ENCODE results near the gene NDUFS6.
"Not testable (repeated sequence)": the region's sequence is repeated elsewhere in the genome, so short reads cannot be mapped to it uniquely, and the experiment has no call there.

NDUFS6 gene

GRCh38 chr5:1798589-1798988 is 2.6 kb upstream of the NDUFS6 start:
- H3K9me3 ChIP-seq (ENCODE audit: control insufficient read depth, low read length); H3K27ac ChIP-seq (ENCODE audit: insufficient read depth, low read depth, low read length, poor library complexity, severe bottlenecking); H3K4me1 ChIP-seq (ENCODE audit: control insufficient read depth, insufficient read depth, low read length); H3K27me3 ChIP-seq (ENCODE audit: control insufficient read depth, insufficient read depth, low read length, poor library complexity, severe bottlenecking): not testable (repeated sequence)
- WGBS, 2 experiments: 91% methylated on average over 16 of the region's 16 CpGs
- peaks cover 21% of the 10 kb centered on the region for H3K36me3 ChIP-seq (ENCODE audit: control insufficient read depth, insufficient read depth, low read length)
- H3K4me3 ChIP-seq (ENCODE audit: insufficient read depth, low read depth, low read length): peak overlapping the region; percentile 93

DNA sequence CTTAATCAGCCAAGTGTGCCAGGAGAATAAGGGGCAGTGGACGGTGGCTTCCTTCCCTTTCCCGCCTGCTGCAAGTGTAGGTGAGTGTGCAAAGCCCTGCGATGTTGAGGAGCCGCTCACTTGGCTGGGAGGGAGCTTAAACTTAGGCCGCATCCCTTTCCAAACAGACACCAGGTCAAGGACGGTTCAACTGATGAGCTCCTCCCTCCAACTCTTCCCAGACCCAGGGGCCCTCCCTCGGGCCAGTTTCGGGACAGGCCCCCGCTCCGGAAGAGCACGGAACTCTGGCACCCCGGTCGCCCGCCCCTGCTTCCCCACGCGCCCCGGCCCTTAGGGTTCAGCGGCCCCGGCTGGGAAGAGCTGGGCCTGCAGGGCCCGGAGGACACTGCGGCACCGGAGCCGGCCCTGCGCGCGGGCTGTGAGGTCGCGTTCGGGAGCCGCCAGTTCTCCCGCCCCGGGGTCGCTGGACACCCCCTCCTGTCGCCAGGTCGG is 2.1 kb upstream of the NDUFS6 start:
- Histone ChIP-seq H3K4me1 (ENCODE audit: control insufficient read depth, insufficient read depth, low read length) (peaks cover 9% of the 10 kb centered on the region), H3K27ac (ENCODE audit: insufficient read depth, low read depth, low read length, poor library complexity, severe bottlenecking) (no peak overlapping the region), H3K4me3 (ENCODE audit: insufficient read depth, low read depth, low read length) (peak overlapping the region; percentile 93), H3K9me3 (ENCODE audit: control insufficient read depth, low read length) (no peaks in the 10 kb centered on the region), H3K27me3 (ENCODE audit: control insufficient read depth, insufficient read depth, low read length, poor library complexity, severe bottlenecking) (no peaks in the 10 kb centered on the region), H3K36me3 (ENCODE audit: control insufficient read depth, insufficient read depth, low read length) (peaks cover 26% of the 10 kb centered on the region)
- 1 to 2% methylated on average over 35 of the region's 35 CpGs for WGBS, 2 experiments

DNA sequence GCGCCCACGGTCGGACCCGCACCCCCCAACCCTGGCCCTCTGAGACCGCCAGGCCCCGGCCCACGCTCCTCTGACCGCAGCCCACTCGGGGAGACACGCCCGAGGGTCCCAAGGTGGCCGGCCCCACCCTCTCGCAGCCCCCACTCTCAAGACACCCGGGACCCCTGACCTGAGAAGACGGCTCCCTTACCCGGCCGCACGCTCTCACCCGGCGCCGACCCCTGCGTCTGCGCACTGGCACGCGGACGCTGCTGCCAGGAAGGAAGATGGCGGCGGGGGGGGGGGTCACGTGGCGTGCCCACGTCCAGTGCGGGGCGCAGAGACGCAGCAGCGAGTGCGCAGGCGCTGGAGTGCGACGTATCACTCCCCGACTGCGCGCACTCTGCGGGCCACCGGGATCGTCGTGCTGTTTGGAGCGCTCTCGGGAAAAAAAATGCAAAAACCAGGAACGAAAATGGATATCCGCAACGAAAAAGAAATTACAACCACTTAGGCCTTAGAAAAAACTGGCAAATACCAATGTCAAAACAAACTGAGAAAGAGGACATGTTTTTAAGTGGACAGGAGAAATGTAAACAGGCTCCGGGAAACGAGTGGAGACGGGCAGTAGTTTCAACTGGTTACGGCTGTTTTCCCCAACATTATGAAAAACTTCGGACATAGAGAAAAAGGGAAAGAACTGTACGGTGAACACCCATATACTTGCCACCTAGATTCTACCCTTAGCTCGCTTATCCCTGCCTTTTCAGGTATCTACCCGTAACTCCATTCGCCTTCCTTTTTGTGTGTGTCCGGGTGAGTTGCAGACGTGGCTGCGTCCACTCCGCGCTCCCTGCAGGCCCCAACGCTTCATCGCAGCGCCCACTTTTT is 1.4 kb upstream of the NDUFS6 start, which contains the start of gene MRPL36:
Gene MRPL36 (minus strand): TSS at position 236 of the 870 bp plus-strand sequence. CDS start 902 bp downstream, outside the sequence.
- 1% methylated on average over 68 of the region's 68 CpGs for WGBS, 2 experiments

DNA sequence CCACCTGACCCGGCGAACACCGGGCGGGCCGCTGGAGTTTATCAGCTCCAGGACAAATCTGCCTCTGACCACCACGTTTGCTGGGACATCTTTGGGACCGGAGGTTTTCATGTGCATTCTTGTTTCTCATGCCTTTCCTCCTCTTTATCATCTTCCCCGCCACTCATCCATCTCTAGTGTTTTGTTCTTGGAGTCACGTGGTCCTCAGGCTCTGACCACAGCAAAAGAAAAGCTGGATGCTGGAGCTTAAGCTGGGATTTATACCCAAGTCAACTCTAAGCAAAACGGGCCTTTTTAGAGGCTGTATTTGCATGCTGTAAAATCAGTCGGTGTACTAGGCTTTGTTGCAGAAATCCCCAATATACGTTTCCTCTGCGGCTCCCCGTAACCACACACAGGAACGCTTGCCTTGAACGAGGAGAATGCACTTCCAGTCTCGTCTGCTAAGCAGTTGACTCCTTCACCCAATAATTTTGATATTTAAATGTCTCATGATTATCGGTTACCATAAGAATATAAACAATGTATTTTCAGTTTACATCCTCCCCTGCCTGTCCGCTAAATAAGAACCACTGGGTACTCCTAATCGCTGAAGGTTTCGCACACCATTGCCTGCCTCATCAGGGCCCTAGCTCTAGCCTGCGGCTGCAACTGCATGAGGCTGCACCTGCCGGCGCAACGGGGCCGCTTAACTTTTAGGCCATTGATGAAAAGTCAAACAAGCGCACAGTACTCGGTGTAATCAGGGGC is 560 bp upstream of the NDUFS6 start:
- Histone ChIP-seq H3K27ac (ENCODE audit: insufficient read depth, low read depth, low read length, poor library complexity, severe bottlenecking) (peak overlapping the region; percentile 72), H3K4me1 (ENCODE audit: control insufficient read depth, insufficient read depth, low read length) (peaks cover 9% of the 10 kb centered on the region), H3K36me3 (ENCODE audit: control insufficient read depth, insufficient read depth, low read length) (peaks cover 41% of the 10 kb centered on the region), H3K4me3 (ENCODE audit: insufficient read depth, low read depth, low read length) (peak overlapping the region; percentile 93), H3K27me3 (ENCODE audit: control insufficient read depth, insufficient read depth, low read length, poor library complexity, severe bottlenecking) (no peaks in the 10 kb centered on the region), H3K9me3 (ENCODE audit: control insufficient read depth, low read length) (no peaks in the 10 kb centered on the region)
- 1 to 2% methylated on average over 27 to 28 of the region's 28 CpGs for WGBS, 2 experiments

More for the DNA sequence above, 1.4 kb upstream of the NDUFS6 start, which contains the start of gene MRPL36:
- Histone ChIP-seq H3K4me3 (ENCODE audit: insufficient read depth, low read depth, low read length) (peak within 1 kb of the TSS; percentile 93), H3K36me3 (ENCODE audit: control insufficient read depth, insufficient read depth, low read length) (peaks cover 33% of the 10 kb centered on the region), H3K27ac (ENCODE audit: insufficient read depth, low read depth, low read length, poor library complexity, severe bottlenecking) (peak within 1 kb of the TSS; percentile 72), H3K27me3 (ENCODE audit: control insufficient read depth, insufficient read depth, low read length, poor library complexity, severe bottlenecking) (no peaks in the 10 kb centered on the region), H3K9me3 (ENCODE audit: control insufficient read depth, low read length) (no peaks in the 10 kb centered on the region), H3K4me1 (ENCODE audit: control insufficient read depth, insufficient read depth, low read length) (peaks cover 9% of the 10 kb centered on the region)

DNA sequence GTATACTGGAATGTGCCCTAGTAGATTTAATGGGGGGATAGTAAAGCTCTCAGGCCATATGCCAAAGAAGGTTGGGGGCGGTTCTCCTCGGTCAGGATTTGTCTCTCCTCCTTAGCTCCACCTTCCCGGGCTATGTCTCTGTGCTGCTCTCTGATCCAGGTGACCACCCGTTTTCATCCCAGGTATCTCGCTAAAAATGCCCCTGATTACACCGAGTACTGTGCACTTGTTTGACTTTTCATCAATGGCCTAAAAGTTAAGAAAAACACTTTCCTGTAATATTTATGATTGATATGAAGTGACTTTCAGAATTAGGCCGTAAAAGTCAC is 724 bp downstream of the NDUFS6 start:
- Histone ChIP-seq H3K27me3 (ENCODE audit: control insufficient read depth, insufficient read depth, low read length, poor library complexity, severe bottlenecking) (no peaks in the 10 kb centered on the region), H3K4me1 (ENCODE audit: control insufficient read depth, insufficient read depth, low read length) (peaks cover 9% of the 10 kb centered on the region), H3K9me3 (ENCODE audit: control insufficient read depth, low read length) (no peaks in the 10 kb centered on the region), H3K36me3 (ENCODE audit: control insufficient read depth, insufficient read depth, low read length) (peaks cover 45% of the 10 kb centered on the region), H3K27ac (ENCODE audit: insufficient read depth, low read depth, low read length, poor library complexity, severe bottlenecking) (peak overlapping the region; percentile 72), H3K4me3 (ENCODE audit: insufficient read depth, low read depth, low read length) (peak overlapping the region; percentile 93)
- 15% methylated on average over 7 of the region's 7 CpGs for WGBS, 2 experiments

DNA sequence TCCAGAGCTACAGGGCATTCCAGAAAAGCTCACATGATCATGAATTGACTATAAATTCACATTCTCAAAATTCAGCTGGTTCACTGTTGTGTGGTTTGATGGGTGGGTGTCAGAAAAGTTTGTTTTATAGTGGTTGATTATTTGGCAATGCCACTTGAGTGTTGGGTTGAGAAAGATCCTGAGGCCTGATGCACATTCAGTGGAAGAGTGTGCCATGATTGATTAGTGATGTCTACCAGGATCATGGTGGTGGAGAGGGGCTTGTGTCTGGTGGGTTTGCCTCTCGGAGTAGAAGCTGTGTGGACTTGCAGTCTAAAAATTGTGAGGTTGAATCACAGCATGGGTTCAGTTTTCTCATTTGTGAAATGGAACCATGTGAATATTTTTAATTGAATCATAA is 2.0 kb downstream of the NDUFS6 start:
- H3K36me3 ChIP-seq (ENCODE audit: control insufficient read depth, insufficient read depth, low read length): peaks cover 37% of the 10 kb centered on the region
- H3K9me3 ChIP-seq (ENCODE audit: control insufficient read depth, low read length): no peaks in the 10 kb centered on the region
- H3K27ac ChIP-seq (ENCODE audit: insufficient read depth, low read depth, low read length, poor library complexity, severe bottlenecking): no peak overlapping the region
- peaks cover 9% of the 10 kb centered on the region for H3K4me1 ChIP-seq (ENCODE audit: control insufficient read depth, insufficient read depth, low read length)
- no peaks in the 10 kb centered on the region for H3K27me3 ChIP-seq (ENCODE audit: control insufficient read depth, insufficient read depth, low read length, poor library complexity, severe bottlenecking)
- WGBS, 2 experiments: 97% methylated on average over 1 of the region's 1 CpG
- H3K4me3 ChIP-seq (ENCODE audit: insufficient read depth, low read depth, low read length): no peak overlapping the region

- Histone ChIP-seq H3K36me3 (ENCODE audit: control insufficient read depth, insufficient read depth, low read length) (peaks cover 36% of the 10 kb centered on the region), H3K27ac (ENCODE audit: insufficient read depth, low read depth, low read length, poor library complexity, severe bottlenecking) (no peak overlapping the region), H3K9me3 (ENCODE audit: control insufficient read depth, low read length) (no peaks in the 10 kb centered on the region), H3K27me3 (ENCODE audit: control insufficient read depth, insufficient read depth, low read length, poor library complexity, severe bottlenecking) (no peaks in the 10 kb centered on the region), H3K4me1 (ENCODE audit: control insufficient read depth, insufficient read depth, low read length) (peaks cover 3% of the 10 kb centered on the region), H3K4me3 (ENCODE audit: insufficient read depth, low read depth, low read length) (no peak overlapping the region)
- WGBS, 2 experiments: 95 to 97% methylated on average over 15 of the region's 15 CpGs
These were observed 2.9 kb downstream of the NDUFS6 start for GRCh38 chr5:1804001-1804690.

GRCh38 chr5:1805326-1805725 is 4.1 kb downstream of the NDUFS6 start:
- WGBS, 2 experiments: 95 to 98% methylated on average over 4 of the region's 4 CpGs
- Histone ChIP-seq H3K4me1 (ENCODE audit: control insufficient read depth, insufficient read depth, low read length) (peaks cover 3% of the 10 kb centered on the region), H3K27ac (ENCODE audit: insufficient read depth, low read depth, low read length, poor library complexity, severe bottlenecking) (no peak overlapping the region), H3K36me3 (ENCODE audit: control insufficient read depth, insufficient read depth, low read length) (peaks cover 40% of the 10 kb centered on the region), H3K9me3 (ENCODE audit: control insufficient read depth, low read length) (no peaks in the 10 kb centered on the region), H3K27me3 (ENCODE audit: control insufficient read depth, insufficient read depth, low read length, poor library complexity, severe bottlenecking) (no peaks in the 10 kb centered on the region), H3K4me3 (ENCODE audit: insufficient read depth, low read depth, low read length) (no peak overlapping the region)

DNA sequence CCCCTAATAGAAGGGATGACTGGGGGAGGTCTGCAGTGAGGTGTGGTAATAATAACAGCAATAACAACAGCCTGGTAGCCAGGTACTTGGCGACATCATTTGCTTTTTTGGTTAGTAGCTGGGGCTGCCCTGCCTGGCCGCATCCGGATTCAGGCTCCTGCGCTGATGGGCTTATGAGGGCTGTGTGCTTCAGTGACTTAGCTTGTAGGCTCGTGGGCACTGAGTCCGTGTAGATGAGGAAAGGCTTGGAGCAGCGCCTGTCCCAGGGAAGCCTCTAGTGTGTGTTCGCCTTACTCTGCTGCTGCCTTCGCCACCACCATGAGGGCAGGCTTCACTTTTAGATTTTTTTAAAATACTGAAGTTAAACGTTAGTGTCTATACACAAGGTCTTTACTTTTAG is 4.5 kb downstream of the NDUFS6 start:
- Histone ChIP-seq H3K4me1 (ENCODE audit: control insufficient read depth, insufficient read depth, low read length) (peaks cover 3% of the 10 kb centered on the region), H3K27me3 (ENCODE audit: control insufficient read depth, insufficient read depth, low read length, poor library complexity, severe bottlenecking) (no peaks in the 10 kb centered on the region), H3K4me3 (ENCODE audit: insufficient read depth, low read depth, low read length) (no peak overlapping the region), H3K9me3 (ENCODE audit: control insufficient read depth, low read length) (no peaks in the 10 kb centered on the region), H3K27ac (ENCODE audit: insufficient read depth, low read depth, low read length, poor library complexity, severe bottlenecking) (no peak overlapping the region), H3K36me3 (ENCODE audit: control insufficient read depth, insufficient read depth, low read length) (peaks cover 40% of the 10 kb centered on the region)
- WGBS, 2 experiments: 94 to 95% methylated on average over 10 of the region's 10 CpGs

DNA sequence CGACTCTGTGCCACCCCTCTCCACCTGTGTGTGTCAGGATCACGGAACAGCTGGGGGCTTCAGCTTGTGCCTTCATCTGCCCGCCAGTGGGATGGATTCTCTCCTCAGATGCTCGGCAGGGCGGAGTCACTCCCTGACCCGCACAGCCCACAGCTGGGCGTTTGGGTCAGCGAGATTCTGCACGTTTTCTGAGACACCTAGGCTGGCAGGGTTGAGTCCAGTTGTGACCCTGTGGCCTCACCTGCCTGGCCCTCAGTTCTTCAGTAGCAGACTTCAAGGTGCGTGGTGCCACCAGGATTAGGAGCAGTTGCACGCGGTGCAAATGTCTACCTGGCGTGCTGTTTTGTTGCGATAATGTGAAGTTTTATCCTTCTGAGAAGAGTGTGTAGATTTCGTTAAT is 5.0 kb downstream of the NDUFS6 start:
- H3K27ac ChIP-seq (ENCODE audit: insufficient read depth, low read depth, low read length, poor library complexity, severe bottlenecking): no peak overlapping the region
- H3K36me3 ChIP-seq (ENCODE audit: control insufficient read depth, insufficient read depth, low read length): peaks cover 40% of the 10 kb centered on the region
- no peaks in the 10 kb centered on the region for H3K9me3 ChIP-seq (ENCODE audit: control insufficient read depth, low read length)
- peaks cover 3% of the 10 kb centered on the region for H3K4me1 ChIP-seq (ENCODE audit: control insufficient read depth, insufficient read depth, low read length)
- H3K27me3 ChIP-seq (ENCODE audit: control insufficient read depth, insufficient read depth, low read length, poor library complexity, severe bottlenecking): no peaks in the 10 kb centered on the region
- 95 to 96% methylated on average over 15 of the region's 15 CpGs for WGBS, 2 experiments
- H3K4me3 ChIP-seq (ENCODE audit: insufficient read depth, low read depth, low read length): no peak overlapping the region
